ENCODE data around the gene HBEGF. TPM values are rescaled to one million over a fixed set of nuclear protein-coding genes. Genes with fewer than 3 reads are reported as not detected.

The HBEGF gene
- total and polyA plus RNA-seq, 2 donors (not counting 1 experiment from before 2014, with no cell fraction given): 0.89 to 2.4 TPM

DNA sequence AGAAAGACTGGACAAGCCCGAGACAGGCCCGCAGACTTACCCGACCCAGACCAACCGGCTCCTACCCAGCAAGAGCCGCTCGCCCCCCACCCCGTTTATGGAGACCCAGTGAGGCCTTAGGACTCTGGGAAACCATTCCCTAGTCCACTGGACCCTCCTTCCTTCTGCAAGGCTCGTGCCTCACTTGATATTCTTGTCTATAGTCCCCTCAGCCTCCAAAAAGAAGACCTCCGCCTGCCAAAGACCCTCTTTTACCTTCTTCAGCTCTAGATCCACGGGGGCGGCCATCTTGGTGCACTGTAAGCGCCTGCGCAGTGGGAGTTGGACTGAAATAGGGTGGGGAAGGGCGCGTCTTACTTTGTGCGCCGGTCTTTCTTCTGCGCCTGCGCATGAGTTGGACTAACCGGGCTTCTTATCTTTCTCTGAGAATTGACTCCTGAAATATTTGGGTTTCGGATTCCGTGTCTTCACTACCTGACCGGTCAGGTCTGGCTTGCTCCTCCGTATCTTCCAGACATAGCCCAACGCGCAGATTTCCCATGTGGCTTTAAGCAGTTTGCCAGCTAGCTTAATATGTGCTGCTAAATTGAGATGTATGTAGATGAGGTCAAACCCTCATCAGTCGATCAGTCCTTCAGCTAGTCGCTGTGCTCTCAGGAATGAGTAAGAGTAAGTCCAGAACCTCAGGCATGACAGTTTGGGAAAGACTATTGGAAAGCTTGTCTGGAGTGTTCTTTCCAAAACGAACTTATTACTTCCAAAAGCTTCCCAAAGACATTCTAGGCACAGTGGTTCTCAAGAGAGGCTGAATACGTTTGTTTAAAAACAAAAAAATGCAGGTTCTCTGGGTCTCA, 43.4 kb downstream of the HBEGF start, which contains the start of gene PFDN1:
TSS of gene PFDN1 (minus strand) at position 316 of the 854 bp plus-strand sequence. CDS start at position 288, 28 bp downstream.
- H3K27me3 Mint-ChIP-seq: peaks cover 9% of the 10 kb centered on the region
- peak within 1 kb of the TSS; percentile 74 to 82 for H3K27ac ChIP-seq (ENCODE audit: low read length in 2 of 2)
- H3K4me3 Mint-ChIP-seq: peak within 1 kb of the TSS; percentile 97
- H3K27ac Mint-ChIP-seq: peak within 1 kb of the TSS; percentile 95
- CTCF ChIA-PET: interaction anchor here (0.6 to 2.6 kb wide), 6 partner anchors 16 to 59 kb away, joined by 3 to 12 read pairs (median 4); no protein-coding TSS in a partner anchor
- intact Hi-C loops (cut with micrococcal nuclease): loop anchor here (1.0 to 10.0 kb wide), 5 partner anchors 19 to 262 kb away; partner anchors contain the start of genes ANKHD1, APBB3, HBEGF and SLC35A4
- DNase-seq (peak; percentile 94), ATAC-seq (ENCODE audit: low read depth) (peak; percentile 98)
- H3K9ac ChIP-seq (ENCODE audit: low read length): peak within 1 kb of the TSS; percentile 88
- H3K79me2 ChIP-seq (ENCODE audit: control insufficient read depth, insufficient read depth, low read length): peaks cover 49% of the 10 kb centered on the region
- WGBS (ENCODE audit: insufficient coverage): under 1% methylated on average over 30 of the region's 30 CpGs
- H3K4me3 ChIP-seq (ENCODE audit: control extremely low read depth in 1 of 5, extremely low read depth in 1 of 5, insufficient read depth in 1 of 5, low read depth in 2 of 5, low read length in 4 of 5): peak within 1 kb of the TSS; percentile 85 to 96 (median 91)
- peak within 1 kb of the TSS; percentile 85 for H3K4me2 ChIP-seq (replicated peaks; ENCODE audit: low read depth, low read length, poor library complexity, severe bottlenecking)
- no peaks in the 10 kb centered on the region for H3K9me3 ChIP-seq (ENCODE audit: control extremely low read depth in 1 of 3, control insufficient read depth in 2 of 3, insufficient read depth in 1 of 3, low read length in 2 of 3)
- H4K20me1 ChIP-seq (ENCODE audit: control insufficient read depth, insufficient read depth, low read length, poor library complexity, severe bottlenecking): no peaks in the 10 kb centered on the region
- H3K4me1 Mint-ChIP-seq: peaks cover 13% of the 10 kb centered on the region
- H3K27me3 ChIP-seq (replicated peaks in 1 of 4; ENCODE audit: control extremely low read depth in 1 of 4, control insufficient read depth in 3 of 4, insufficient read depth in 4 of 4, low read length in 3 of 4): no peaks in the 10 kb centered on the region
- H2AFZ ChIP-seq (ENCODE audit: insufficient read depth, low read depth, low read length, poor library complexity, severe bottlenecking): peak within 1 kb of the TSS; percentile 100
- peaks cover 12% of the 10 kb centered on the region in 2 donors for H3K4me1 ChIP-seq (ENCODE audit: control insufficient read depth in 2 of 2, insufficient read depth in 2 of 2, low read length in 2 of 2)
- H3K36me3 ChIP-seq (replicated peaks in 1 of 2; ENCODE audit: control extremely low read depth in 1 of 2, control insufficient read depth in 1 of 2, extremely low read depth in 1 of 2, insufficient read depth in 2 of 2, low read length in 1 of 2): peaks cover 0 to 5% of the 10 kb centered on the region in 2 experiments
- POLR2A ChIA-PET: interaction anchor here (0.6 to 0.8 kb wide), 3 partner anchors 17 to 158 kb away, joined by 3 to 7 read pairs (median 3); partner anchors contain the start of gene HBEGF
- no peaks in the 10 kb centered on the region for H3K9me3 Mint-ChIP-seq (ENCODE audit: insufficient read depth)
- TF ChIP-seq, protein P1, sequence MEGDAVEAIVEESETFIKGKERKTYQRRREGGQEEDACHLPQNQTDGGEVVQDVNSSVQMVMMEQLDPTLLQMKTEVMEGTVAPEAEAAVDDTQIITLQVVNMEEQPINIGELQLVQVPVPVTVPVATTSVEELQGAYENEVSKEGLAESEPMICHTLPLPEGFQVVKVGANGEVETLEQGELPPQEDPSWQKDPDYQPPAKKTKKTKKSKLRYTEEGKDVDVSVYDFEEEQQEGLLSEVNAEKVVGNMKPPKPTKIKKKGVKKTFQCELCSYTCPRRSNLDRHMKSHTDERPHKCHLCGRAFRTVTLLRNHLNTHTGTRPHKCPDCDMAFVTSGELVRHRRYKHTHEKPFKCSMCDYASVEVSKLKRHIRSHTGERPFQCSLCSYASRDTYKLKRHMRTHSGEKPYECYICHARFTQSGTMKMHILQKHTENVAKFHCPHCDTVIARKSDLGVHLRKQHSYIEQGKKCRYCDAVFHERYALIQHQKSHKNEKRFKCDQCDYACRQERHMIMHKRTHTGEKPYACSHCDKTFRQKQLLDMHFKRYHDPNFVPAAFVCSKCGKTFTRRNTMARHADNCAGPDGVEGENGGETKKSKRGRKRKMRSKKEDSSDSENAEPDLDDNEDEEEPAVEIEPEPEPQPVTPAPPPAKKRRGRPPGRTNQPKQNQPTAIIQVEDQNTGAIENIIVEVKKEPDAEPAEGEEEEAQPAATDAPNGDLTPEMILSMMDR (IDR thresholded peaks at IDR 0.05): no peak
- no peak for TF ChIP-seq EZH2 (IDR thresholded peaks at IDR 0.05; ENCODE audit: borderline replicate concordance, insufficient read depth, low read depth, low read length, poor library complexity, severe bottlenecking)

Data from B cell (primary cell).